Upper lobe of right lung (tissue), 1 donor: Measurements from ENCODE around the gene GCHFR. TPM values are rescaled to one million over a fixed set of nuclear protein-coding genes. Genes with fewer than 3 reads are reported as not detected.

Experiments
- ATAC-seq: fragments of 200-7000 bp; cut with Tn5 transposase; one replicate; pipeline ENCODE4 v1.9.1; 2020; ENCODE audit warnings: mild to moderate bottlenecking, moderate library complexity
- DNase-seq: peaks from one replicate; pipeline ENCODE4 v3.0.0-alpha.2; 2020
- H3K27ac ChIP-seq: fragments of 200-600 bp; one replicate; pipeline ENCODE4 v1.8.0; 2022
- H3K27me3 ChIP-seq: fragments of 200-600 bp; one replicate; pipeline ENCODE4 v1.8.0; 2022; ENCODE audit warnings: mild to moderate bottlenecking
- H3K36me3 ChIP-seq: fragments of 200-600 bp; one replicate; pipeline ENCODE4 v1.8.0; 2022
- H3K4me1 ChIP-seq: fragments of 200-600 bp; one replicate; pipeline ENCODE4 v1.8.0; 2022
- H3K4me3 ChIP-seq: fragments of 200-600 bp; one replicate; pipeline ENCODE4 v1.8.0; 2022; ENCODE audit warnings: mild to moderate bottlenecking
- H3K9me3 ChIP-seq: fragments of 200-600 bp; one replicate; pipeline ENCODE4 v1.8.0; 2022
- intact Hi-C: fragments of 100-400 bp; cut with DNase I; formaldehyde crosslinking; loops from one replicate; pipeline ENCODE4 v1.11.0; 2022
- long read RNA-seq: library from polyadenylated mRNA; unstranded; transcript quantifications from one replicate; pipeline ENCODE4 v2.0.0, GENCODE V29; 2021
- total RNA-seq: library from RNA; stranded (reverse); fragmentation: NEBNext Ultra II Directional; extraction: Animal tissue kit (Norgen Biotek cat#: 25700); gene quantifications from one replicate; pipeline ENCODE4 v1.2.1, GENCODE V29; 2021
- TF ChIP-seq, protein P1 (sequence below): fragments of 200-600 bp; IDR thresholded peaks from one replicate; pipeline ENCODE4 v1.8.0; 2022; ENCODE audit warnings: antibody characterized with exemption
- donor health status: DM: no; HTN: yes; CAD: no; lungs with severe emphysema.

GCHFR gene
- 55.2 TPM for total RNA-seq
- long read RNA-seq, transcript GCHFR-201 (3 exons, 777 nt): major isoform, 37 of 53 reads
- long read RNA-seq, partial matches to known transcripts: 0 of 53 reads
- long read RNA-seq, other reads (novel, unspliced or antisense): 15 of 53 reads

DNA sequence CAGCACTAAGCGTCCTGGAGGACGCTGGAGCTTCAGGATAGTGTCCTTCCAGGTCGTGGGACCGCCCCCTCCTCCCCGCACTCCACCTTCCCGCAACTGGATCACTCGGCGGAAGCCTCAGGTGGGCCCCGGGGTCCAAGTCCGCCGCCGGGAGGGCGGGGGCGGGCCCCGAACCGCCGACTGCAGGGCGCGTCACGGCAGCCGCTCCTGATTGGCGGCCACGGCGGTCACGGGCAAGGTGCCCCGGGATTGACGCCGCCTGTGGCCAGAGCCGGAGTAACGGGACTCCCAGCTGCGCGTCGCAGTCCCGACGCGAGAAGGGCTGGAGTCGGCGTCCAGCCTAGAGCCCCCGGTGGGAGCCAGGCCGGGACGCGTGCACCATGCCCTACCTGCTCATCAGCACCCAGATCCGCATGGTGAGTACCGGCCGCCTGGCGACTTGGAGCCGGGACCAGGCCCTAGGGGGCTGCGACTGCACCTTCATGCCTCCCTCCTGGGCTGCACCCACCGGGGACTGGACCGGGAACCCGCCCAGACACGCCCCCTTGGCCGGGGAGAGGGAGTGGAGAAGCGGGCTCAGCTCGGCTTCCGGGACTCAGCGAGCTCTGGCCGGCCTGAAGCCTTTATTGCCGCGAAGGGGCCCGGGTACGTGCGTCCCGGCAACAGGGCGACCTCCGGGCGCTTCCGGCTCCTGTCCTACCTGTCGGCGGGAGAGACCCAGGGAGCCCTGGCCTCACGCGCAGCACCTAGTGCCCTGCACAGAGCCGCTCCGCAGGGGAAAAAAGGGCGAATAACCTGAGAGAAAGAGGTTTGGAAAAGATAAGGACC lies at the start of gene GCHFR:
GCHFR (plus strand) TSS at position 268 of the 828 bp plus-strand sequence; CDS start at position 381, 113 bp downstream.
- TF ChIP-seq, protein P1, sequence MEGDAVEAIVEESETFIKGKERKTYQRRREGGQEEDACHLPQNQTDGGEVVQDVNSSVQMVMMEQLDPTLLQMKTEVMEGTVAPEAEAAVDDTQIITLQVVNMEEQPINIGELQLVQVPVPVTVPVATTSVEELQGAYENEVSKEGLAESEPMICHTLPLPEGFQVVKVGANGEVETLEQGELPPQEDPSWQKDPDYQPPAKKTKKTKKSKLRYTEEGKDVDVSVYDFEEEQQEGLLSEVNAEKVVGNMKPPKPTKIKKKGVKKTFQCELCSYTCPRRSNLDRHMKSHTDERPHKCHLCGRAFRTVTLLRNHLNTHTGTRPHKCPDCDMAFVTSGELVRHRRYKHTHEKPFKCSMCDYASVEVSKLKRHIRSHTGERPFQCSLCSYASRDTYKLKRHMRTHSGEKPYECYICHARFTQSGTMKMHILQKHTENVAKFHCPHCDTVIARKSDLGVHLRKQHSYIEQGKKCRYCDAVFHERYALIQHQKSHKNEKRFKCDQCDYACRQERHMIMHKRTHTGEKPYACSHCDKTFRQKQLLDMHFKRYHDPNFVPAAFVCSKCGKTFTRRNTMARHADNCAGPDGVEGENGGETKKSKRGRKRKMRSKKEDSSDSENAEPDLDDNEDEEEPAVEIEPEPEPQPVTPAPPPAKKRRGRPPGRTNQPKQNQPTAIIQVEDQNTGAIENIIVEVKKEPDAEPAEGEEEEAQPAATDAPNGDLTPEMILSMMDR: peak; percentile 49
- H3K4me3 ChIP-seq: peak within 1 kb of the TSS; percentile 69
- intact Hi-C loops: no loop called here
- DNase-seq (peak; percentile 94), ATAC-seq (peak; percentile 87)
- no peaks in the 10 kb centered on the region for H3K9me3 ChIP-seq
- peaks cover 40% of the 10 kb centered on the region for H3K4me1 ChIP-seq
- H3K27me3 ChIP-seq: no peaks in the 10 kb centered on the region
- peaks cover 13% of the 10 kb centered on the region for H3K36me3 ChIP-seq
- H3K27ac ChIP-seq: peak within 1 kb of the TSS; percentile 85

DNA sequence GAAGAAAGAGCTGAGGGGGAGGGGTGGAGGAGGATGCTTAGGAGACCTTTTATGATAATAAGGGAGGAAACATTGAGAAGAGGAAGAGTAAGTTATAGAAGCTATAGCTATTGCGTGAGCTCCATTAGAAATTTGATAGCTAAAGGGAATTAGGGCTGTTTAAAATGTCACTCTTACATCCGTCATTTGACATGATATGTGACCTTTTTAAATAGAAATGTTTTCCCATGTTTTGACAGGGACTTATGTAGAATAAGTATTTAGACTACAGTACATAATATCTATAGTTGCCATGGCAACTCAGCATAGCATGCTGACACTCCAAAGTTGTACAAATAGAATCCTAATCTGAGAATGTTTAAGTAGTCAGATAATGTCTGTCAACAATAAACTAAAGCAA lies 49.7 kb upstream of the GCHFR start:
- Histone ChIP-seq H3K36me3 (no peaks in the 10 kb centered on the region), H3K4me3 (no peak overlapping the region), H3K27ac (no peak overlapping the region), H3K27me3 (no peaks in the 10 kb centered on the region), H3K4me1 (no peaks in the 10 kb centered on the region), H3K9me3 (no peaks in the 10 kb centered on the region)
- ATAC-seq: no peak
- DNase-seq: no peak
- intact Hi-C loops: no loop called here
- TF ChIP-seq, protein P1: no peak

- no peak for ATAC-seq
Measured at GRCh38 chr15:40716165-40716564, 47.7 kb upstream of the GCHFR start.

DNA sequence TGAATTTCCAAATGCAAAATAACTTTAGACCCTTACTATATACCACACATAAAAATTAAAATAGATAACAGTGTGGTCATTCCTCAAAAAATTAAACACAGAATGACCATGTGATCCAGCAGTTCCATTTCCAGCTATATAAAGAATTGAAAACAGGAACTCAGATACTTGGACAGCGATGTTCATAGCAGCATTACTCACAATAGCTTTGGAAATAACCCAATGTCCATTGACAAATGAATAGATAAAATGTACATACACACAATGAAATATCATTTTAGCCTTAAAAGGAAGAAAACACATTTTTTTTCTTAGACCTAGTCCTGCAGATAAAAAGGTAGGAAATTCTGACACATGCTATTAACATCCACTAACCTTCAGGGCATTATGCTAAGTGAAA lies 42.2 kb upstream of the GCHFR start:
- DNase-seq (no peak), ATAC-seq (no peak)
- no peaks in the 10 kb centered on the region for H3K36me3 ChIP-seq
- no peak overlapping the region for H3K27ac ChIP-seq
- intact Hi-C loops: no loop called here
- H3K4me1 ChIP-seq: no peaks in the 10 kb centered on the region
- TF ChIP-seq, protein P1: no peak
- H3K9me3 ChIP-seq: no peaks in the 10 kb centered on the region
- no peak overlapping the region for H3K4me3 ChIP-seq
- H3K27me3 ChIP-seq: no peaks in the 10 kb centered on the region

More at GRCh38 chr15:40716165-40716564, 47.7 kb upstream of the GCHFR start:
- H3K36me3 ChIP-seq: no peaks in the 10 kb centered on the region
- H3K9me3 ChIP-seq: no peaks in the 10 kb centered on the region
- no peak overlapping the region for H3K4me3 ChIP-seq
- H3K4me1 ChIP-seq: no peaks in the 10 kb centered on the region
- intact Hi-C loops: no loop called here
- DNase-seq: no peak
- H3K27ac ChIP-seq: no peak overlapping the region
- TF ChIP-seq, protein P1: no peak
- H3K27me3 ChIP-seq: no peaks in the 10 kb centered on the region

GRCh38 chr15:40722354-40722753 lies 41.5 kb upstream of the GCHFR start:
- Histone ChIP-seq H3K36me3 (no peaks in the 10 kb centered on the region), H3K27me3 (no peaks in the 10 kb centered on the region), H3K9me3 (no peaks in the 10 kb centered on the region), H3K4me1 (no peaks in the 10 kb centered on the region), H3K27ac (no peak overlapping the region), H3K4me3 (no peak overlapping the region)
- TF ChIP-seq, protein P1: no peak
- DNase-seq (no peak), ATAC-seq (no peak)
- intact Hi-C loops: no loop called here
